ENCODE measurements around the gene MTX3. TPM values are rescaled to one million over a fixed set of nuclear protein-coding genes. Genes with fewer than 3 reads are reported as not detected.

The MTX3 gene
- polyA plus RNA-seq, 4 donors = 1.9 to 17.0 (median 4.3) TPM

Other genes starting within 250 kb of the MTX3 start
- gene THBS4, start 44.1 kb upstream of the MTX3 start, polyA plus RNA-seq = 1 to 10 TPM in 3 of 4 donors, not detected in 1; 1.2 to 3.3 (median 1.4) TPM

Measured in small intestine (tissue), 4 donors.